GM12872 (cell line): ENCODE measurements around the gene PLPPR1.

Experiments used
- TF ChIP-seq, protein P1 (sequence below): IDR thresholded peaks from 3 replicates; pipeline ENCODE4 v1.5.1; 2011; ENCODE audit warnings: low read depth, mild to moderate bottlenecking, low read length, moderate library complexity; ENCODE audit not compliant: insufficient read depth

The PLPPR1 gene

DNA sequence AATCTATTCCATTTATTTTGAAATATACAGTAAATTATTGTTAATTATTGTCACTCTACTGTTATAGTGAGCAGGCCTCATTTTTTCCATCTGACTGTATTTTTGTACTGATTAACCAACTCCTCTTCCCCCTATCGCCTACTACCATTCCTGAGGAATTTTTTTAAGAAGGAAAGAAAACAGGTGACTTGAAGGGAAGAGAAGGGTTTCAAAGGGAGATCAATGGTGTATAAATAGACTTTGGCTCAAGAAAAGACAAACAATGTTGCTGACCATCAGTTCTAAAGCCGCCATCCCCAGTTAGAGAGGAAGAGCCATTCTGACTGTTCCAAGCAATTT lies 286.6 kb downstream of the PLPPR1 start:
- TF ChIP-seq, protein P1, sequence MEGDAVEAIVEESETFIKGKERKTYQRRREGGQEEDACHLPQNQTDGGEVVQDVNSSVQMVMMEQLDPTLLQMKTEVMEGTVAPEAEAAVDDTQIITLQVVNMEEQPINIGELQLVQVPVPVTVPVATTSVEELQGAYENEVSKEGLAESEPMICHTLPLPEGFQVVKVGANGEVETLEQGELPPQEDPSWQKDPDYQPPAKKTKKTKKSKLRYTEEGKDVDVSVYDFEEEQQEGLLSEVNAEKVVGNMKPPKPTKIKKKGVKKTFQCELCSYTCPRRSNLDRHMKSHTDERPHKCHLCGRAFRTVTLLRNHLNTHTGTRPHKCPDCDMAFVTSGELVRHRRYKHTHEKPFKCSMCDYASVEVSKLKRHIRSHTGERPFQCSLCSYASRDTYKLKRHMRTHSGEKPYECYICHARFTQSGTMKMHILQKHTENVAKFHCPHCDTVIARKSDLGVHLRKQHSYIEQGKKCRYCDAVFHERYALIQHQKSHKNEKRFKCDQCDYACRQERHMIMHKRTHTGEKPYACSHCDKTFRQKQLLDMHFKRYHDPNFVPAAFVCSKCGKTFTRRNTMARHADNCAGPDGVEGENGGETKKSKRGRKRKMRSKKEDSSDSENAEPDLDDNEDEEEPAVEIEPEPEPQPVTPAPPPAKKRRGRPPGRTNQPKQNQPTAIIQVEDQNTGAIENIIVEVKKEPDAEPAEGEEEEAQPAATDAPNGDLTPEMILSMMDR, result no peak

DNA sequence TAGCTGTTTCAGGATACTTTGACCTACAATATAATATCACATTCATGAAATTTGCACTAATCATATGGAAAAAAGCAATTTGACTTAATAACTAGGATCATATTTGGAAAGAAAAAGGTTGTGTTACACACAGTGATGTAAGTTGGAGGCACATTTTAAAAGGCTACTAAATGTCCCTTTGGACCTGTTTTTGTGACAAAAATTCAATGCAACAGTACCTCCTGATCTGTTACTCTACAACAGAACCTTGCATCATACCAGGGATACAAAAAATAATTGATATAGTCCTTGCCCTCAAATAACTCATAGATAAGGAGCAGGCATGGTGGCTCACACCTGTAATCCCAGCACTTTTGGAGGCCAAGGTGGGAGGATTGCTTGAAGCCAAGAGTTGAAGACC lies 289.2 kb downstream of the PLPPR1 start:
- TF ChIP-seq, protein P1, result no peak

DNA sequence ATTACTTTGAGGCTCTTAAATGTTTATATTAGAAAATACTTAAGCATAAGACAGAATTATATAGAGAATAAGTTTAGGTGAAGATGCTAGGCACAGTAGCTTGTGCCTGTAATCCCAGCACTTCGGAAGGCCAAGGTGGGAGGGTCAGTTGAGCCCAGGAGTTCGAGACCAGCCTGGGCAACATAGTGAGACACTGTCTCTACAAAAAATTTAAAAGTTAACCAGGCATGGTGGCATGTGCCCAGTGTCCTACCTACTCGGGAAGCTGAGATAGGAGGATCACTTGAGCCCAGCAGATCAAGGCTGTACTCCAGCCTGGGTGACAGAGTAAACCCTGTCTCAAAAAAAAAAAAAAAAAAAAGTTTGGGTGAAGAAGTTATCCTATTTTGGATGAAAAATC lies 294.6 kb downstream of the PLPPR1 start:
- TF ChIP-seq, protein P1, result no peak

DNA sequence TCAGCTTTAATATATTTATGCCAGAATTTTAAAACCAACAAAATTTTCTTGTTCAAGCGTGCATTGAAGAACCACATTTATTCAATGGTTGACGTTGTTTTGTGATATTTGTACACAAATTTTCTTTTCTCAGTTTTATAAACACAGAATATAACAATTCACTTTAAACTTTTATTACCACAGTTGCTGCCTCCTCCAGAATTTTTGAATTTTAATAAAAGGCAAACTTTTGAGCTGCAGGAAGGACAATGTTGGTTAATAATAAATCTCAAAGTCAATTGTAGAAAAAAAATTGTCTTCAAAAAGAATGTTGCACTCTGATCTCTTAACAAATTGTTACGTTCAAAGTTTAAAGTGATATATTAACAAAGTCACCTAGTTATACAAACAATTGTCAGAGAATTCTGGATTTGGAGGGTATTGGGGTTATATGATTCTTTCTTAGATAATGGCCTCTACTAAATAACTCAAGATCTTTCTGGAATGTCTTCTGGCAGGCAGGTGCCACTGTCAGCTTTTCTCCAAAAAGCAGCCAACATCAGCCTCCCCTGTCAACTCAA lies 295.8 kb downstream of the PLPPR1 start:
- TF ChIP-seq, protein P1, result no peak

DNA sequence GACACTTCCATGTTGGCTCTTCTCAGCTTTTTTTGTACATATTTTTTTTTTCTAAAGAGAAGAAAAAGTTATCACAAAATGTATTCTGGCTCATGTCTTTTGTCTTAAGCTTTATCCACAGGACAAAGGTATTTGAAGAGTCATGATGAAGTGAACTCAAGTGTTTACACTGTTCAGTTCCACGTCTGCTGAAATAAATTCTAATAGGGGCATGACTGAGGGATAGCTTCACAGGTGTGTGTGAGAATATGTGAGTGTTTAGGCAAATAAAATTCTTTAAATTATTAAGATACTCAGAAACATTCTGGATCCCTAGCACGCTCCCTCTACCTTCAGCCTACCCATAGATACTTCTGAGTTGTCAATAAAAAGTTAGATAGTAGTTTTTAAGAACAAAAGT lies 296.5 kb downstream of the PLPPR1 start:
- TF ChIP-seq, protein P1, result no peak

DNA sequence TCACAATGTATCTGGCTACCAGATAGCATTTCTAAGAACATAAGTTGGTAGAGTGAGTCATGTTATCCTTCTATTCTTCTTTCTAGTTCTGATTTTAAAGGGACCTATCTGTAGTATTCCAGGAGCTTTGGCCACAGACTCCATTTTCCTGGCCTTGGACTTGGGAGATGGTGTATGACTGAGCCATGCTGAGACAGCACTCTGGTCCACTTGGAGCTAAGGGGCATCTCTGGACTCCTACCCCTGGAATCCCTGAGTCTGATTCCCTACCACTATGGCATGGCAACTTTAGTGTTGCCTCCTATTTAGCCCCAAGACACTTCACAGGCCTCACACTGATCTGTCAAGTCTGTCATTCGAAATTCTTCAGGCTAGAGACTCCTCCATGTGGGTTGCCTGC lies 297.5 kb downstream of the PLPPR1 start:
- TF ChIP-seq, protein P1, result no peak

DNA sequence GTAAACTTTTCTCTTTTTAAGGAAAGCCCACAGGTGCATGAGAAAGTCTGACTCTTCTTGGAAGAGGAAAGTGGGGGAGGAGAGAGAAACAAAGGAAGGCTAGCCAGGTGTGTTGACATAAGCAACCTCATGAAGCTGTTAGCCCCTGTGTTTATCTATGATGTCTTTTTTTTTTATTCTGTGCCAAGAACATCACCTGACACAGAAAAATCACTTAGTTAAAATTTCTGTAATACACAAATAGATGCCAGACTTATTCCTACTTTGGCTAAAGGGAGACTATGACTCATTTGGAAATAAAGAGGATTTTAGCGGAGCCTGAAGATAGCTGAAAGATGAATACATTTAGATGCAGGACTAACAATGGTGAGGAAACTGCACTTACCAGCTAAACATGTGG lies 298.0 kb downstream of the PLPPR1 start:
- TF ChIP-seq, protein P1, result no peak

DNA sequence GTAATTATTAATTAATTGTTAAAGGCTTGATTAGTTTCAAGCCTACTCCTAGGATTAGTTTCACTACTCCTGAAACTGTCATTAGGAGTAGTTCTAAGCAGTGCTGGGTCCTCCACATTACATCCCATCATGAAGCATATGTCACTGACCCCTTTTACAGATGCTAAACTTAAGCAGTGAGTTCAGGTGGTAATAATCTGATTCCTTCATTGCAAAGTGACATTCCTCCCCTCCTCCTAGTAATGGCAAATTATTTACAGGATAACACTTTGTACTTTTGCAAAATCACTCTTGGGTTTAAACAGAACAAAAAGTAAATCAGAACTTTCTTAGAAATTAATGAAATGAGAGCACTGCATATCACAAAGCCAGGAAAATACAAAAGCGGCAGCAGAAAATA lies 303.8 kb downstream of the PLPPR1 start:
- TF ChIP-seq, protein P1, result no peak
